ENCODE data around the gene SNX9.

DNA sequence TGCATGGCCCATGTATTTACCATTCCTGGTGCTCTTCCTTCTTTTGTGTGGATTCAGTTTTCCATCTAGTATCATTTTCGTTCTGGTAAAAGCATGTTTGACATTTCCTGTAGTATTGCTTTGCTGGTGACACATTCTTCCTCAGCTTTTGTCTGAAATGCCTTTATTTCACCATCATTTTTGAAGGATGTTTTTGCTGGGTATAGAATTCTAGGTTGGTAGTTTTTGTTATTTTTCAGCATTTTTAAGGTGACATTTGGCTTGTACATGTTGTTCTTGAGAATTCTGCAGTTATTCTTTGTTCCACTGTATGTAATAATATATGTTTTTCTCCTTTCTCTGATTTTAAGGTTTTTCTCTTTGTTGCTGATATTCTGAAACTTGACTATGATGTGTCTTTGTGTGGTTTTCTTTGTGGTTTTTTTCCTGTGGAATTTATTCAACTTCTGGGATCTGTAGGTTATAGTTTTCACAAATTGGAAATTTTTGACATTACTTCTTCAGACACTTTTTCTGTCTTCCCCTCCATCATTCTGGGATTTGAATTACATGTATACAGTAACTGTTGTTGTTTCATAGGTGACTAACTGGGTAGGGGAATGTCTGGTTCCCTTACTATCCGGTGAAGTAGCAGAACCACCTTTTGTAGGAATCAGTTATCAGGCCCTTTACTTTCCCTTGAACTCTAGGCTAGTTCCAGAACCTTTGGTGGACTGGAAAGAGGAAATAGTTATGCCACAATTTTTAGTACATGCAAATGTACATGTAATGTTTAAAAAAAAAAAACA is 30.2 kb downstream of the SNX9 start:
- TF ChIP-seq POLR2A (IDR thresholded peaks at IDR 0.05): no peak
- TF ChIP-seq, protein P1, sequence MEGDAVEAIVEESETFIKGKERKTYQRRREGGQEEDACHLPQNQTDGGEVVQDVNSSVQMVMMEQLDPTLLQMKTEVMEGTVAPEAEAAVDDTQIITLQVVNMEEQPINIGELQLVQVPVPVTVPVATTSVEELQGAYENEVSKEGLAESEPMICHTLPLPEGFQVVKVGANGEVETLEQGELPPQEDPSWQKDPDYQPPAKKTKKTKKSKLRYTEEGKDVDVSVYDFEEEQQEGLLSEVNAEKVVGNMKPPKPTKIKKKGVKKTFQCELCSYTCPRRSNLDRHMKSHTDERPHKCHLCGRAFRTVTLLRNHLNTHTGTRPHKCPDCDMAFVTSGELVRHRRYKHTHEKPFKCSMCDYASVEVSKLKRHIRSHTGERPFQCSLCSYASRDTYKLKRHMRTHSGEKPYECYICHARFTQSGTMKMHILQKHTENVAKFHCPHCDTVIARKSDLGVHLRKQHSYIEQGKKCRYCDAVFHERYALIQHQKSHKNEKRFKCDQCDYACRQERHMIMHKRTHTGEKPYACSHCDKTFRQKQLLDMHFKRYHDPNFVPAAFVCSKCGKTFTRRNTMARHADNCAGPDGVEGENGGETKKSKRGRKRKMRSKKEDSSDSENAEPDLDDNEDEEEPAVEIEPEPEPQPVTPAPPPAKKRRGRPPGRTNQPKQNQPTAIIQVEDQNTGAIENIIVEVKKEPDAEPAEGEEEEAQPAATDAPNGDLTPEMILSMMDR (IDR thresholded peaks at IDR 0.05): no peak
- no peak for TF ChIP-seq POLR2AphosphoS5 (IDR thresholded peaks at IDR 0.05)

Measured in upper lobe of left lung (tissue), 4 donors.